GM10266 (cell line): Measurements from ENCODE around the gene TFB1M.
"Not testable (repeated sequence)": the region's sequence is repeated elsewhere in the genome, so short reads cannot be mapped to it uniquely, and the experiment has no call there.

Experiments
- DNase-seq: peaks from one replicate; pipeline ENCODE4 v3.0.0; 2012; ENCODE audit errors: extremely low spot score
- CTCF ChIP-seq: IDR thresholded peaks from 2 replicates; pipeline ENCODE4 v1.5.1; 2012; ENCODE audit warnings: mild to moderate bottlenecking, low read depth; ENCODE audit not compliant: control insufficient read depth, insufficient read depth; ENCODE audit errors: missing control alignments

The TFB1M gene

DNA sequence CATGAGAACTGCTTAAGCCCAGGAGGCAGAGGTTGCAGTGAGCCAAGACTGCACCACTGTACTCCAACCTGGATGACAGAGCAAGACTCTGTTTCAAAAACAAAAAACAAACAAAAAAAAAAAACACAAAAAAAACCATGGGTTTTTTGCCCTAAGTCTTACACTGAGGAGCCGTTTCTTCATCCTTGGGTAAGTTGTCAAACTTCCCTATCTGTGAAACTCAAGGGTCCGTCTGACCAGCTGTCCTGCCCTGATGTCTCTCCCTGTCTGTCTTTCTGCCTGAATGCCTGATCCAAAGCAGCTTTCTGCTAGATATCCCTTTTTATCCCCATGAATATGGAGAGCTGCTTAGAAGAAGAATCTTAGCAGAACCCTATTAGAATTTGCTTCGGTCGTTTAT is 91.8 kb downstream of the TFB1M start:
- no peak for TF ChIP-seq CTCF
- no peak for DNase-seq

- DNase-seq = no peak
- TF ChIP-seq CTCF = no peak
These were observed 93.2 kb downstream of the TFB1M start for GRCh38 chr6:155221086-155221485.

GRCh38 chr6:155219858-155220301 is 94.4 kb downstream of the TFB1M start:
- no peak for TF ChIP-seq CTCF

DNA sequence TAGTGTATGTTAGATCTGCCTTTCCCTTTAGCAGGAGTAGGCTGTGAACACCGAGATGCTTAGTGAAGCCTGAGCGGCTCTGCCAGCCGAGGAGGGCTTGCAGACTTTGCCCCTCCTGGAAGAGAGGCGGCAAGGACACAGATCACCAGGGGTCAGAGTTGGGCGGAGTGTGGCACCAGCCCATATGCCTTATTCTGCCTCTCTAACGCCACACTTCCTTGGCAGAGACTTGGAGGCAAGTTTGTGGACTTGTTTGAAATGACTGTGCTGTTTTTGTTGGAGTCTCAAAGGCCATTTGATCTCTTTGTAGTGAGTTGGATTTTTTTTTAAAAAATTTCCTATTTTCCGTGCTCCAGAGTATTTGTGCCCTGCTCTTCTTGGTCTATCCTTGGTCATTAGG is 95.0 kb downstream of the TFB1M start:
- no peak for TF ChIP-seq CTCF
- DNase-seq = no peak

More at GRCh38 chr6:155219858-155220301, 94.4 kb downstream of the TFB1M start:
- DNase-seq = no peak

DNA sequence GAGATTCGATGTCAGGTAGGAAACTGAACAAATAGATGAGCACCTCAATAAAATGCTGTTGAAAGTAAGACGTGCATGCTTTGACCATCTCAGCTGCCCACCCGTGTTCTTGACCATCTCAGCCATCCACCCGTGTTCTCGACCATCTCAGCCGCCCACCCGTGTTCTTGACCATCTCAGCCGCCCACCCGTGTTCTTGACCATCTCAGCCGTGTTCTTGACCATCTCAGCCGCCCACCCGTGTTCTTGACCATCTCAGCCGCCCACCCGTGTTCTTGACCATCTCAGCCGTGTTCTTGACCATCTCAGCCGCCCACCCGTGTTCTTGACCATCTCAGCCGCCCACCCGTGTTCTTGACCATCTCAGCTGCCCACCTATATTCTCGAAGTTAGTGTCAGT is 95.6 kb downstream of the TFB1M start:
- DNase-seq = not testable (repeated sequence)

- no peak for TF ChIP-seq CTCF
- no peak for DNase-seq
These were observed 97.8 kb downstream of the TFB1M start for GRCh38 chr6:155216312-155217046.

GRCh38 chr6:155215906-155216305 is 98.4 kb downstream of the TFB1M start:
- no peak for DNase-seq
- no peak for TF ChIP-seq CTCF
